ENCODE results near the gene RNASE8. TPM values are rescaled to one million over a fixed set of nuclear protein-coding genes. Genes with fewer than 3 reads are reported as not detected.

Gene RNASE8
- polyA plus RNA-seq, 3 donors from 2014 or later: not detected

DNA sequence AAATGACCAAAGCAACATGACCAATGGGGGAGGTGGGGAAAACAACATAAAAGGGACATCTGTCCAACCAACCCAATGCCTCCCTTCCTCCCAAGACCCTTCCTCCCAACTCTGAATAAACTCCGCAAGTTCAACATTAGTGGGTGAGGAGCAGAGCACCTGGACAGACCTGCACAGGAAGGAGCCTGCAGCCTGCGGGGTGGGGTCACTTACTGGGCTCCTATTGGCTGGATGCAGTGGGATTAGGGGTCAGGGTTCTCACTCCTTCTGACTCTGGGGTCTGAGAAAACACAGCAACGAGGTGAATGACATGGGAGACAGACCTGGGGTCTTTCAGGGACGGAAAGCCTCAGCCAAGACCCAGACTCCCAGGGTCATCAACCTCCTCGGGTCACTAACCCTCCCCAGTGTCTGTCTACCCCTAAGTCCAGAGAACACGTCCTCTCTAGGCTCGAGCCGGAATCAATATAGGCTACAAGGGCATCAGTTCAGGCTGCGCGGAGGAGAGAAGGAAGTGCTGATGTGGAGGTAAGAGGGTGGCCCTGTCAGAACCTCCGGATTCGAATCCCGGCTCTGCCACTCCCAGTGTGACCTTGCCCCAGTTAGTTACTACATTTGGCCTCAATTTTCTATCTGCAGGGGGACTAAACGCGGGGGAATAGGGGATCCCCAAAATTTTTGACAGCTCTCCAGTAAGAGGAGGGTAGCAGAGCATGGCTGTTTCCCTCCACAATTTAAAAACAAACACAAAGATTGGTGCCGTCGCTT, 33.6 kb upstream of the RNASE8 start:
- Mint-ChIP-seq H3K4me1 (peaks cover 11 to 20% of the 10 kb centered on the region in 2 donors), H3K9me3 (no peaks in the 10 kb centered on the region)

DNA sequence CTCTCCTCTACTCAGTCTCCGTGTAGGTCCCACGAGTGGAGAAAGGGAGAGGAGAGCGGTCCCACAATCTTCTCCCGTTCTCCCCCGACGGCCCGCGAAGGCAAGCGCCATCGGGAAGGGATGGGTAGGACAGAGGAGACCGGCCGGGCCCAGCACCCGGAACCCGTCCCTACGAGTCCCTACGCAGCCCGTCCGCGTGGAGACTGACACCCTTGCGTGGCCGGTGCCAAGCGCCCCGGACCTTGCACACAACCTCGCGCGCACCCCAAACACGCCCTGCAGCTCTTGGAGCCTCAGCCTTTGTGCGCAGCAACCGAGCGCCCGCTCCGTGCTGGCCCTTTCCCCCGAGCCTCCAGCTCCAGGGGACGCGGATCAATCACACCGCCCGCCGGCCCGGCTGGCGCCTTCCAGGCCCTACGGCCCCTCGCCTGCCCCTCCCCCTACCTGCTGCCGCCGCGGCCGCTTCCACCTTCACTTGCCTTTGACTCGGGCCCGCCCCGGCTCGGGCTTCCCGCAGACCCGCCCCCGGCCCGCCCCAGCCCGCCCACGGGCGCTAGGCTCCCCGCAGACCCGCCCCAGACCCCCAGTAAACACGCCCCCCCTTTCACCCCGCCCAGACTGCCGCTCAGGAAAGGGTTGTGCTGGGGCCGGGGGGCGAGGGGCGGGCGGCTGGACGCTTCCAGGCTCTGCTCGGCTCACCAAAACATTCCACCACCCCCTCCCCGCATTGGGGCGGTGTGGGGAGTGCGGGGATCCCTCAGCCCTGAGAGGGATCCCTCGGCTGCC, 32.8 kb upstream of the RNASE8 start, which contains the start of gene NDRG2:
Gene NDRG2, minus strand, starts transcription at position 477 of the 786 bp plus-strand sequence. CDS start 1,746 bp downstream, outside the sequence.
- Mint-ChIP-seq H3K9me3 (no peaks in the 10 kb centered on the region), H3K27ac (peak within 1 kb of the TSS in 5 of 6 donors; percentile 19 to 59 (median 52)), H3K4me3 (peak within 1 kb of the TSS; percentile 83 to 93 (median 87)), H3K27me3 (ENCODE audit: low read depth in 3 of 3) (peaks cover 4 to 11% (median 6%) of the 10 kb centered on the region in 3 donors), H3K36me3 (peaks cover 0 to 12% (median 4%) of the 10 kb centered on the region in 3 donors), H3K4me1 (peaks cover 11 to 20% of the 10 kb centered on the region in 2 donors)
- peak; percentile 59 to 68 (median 65) for DNase-seq

More for the DNA sequence above, 33.6 kb upstream of the RNASE8 start:
- Mint-ChIP-seq H3K27me3 (ENCODE audit: low read depth in 3 of 3) (peaks cover 6 to 11% (median 6%) of the 10 kb centered on the region in 3 donors), H3K36me3 (peaks cover 4 to 18% (median 7%) of the 10 kb centered on the region in 3 donors), H3K4me3 (peak overlapping the region; percentile 83 to 93 (median 87)), H3K27ac (peak overlapping the region in 4 of 6 donors; percentile 38 to 59 (median 54))
- peak in 2 of 3 donors; percentile 8 to 13 for DNase-seq

DNA sequence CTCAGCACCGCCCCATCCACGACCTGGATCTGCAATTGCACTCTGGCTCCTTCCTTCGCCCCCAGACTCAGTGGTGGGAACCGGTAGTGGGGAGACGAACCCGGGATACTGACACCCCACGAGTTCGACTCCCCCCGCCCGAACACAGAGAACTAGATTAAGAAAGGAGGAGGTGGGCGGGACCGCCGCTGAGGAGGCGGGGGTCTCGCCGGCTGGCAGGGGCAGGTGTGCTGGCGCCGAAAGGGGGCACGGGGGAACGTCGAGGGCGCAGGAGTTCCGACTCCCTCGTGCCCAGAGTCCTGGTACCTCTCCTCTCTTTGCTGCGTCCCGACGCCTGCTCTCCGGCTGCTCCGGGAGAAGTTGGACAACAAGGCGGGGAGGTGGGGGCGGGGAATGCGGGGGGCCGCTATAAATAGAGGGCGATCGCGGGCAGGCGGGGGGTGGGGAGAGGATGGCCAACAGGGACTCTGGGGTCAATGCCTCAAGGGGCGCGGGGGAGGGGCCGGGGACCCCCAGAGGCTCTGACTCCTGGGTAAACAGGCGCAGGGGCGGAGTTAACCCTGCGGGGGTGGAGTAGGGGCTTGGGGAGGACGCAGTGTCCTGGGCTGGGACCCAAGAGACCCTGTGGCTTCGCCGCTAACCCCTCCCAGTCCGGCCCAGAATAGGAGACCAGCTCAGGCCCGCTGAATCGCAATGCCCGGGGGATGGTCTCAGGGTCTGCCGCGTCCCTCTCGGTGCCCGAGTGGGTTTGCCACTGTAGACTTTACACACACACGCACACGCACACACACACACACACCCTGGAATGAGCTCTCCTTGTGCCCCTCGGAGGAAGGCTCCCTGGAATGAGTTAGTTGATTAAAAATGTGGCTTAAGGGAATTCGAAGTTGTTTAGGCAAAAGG, 32.0 kb upstream of the RNASE8 start:
- Mint-ChIP-seq H3K36me3 (peaks cover 0 to 12% (median 4%) of the 10 kb centered on the region in 3 donors), H3K4me1 (peaks cover 11 to 20% of the 10 kb centered on the region in 2 donors), H3K9me3 (no peaks in the 10 kb centered on the region), H3K27me3 (ENCODE audit: low read depth in 3 of 3) (peaks cover 4 to 11% (median 6%) of the 10 kb centered on the region in 3 donors), H3K27ac (peak overlapping the region in 2 of 6 donors; percentile 19 to 33), H3K4me3 (peak overlapping the region; percentile 83 to 93 (median 87))
- no peak for DNase-seq

DNA sequence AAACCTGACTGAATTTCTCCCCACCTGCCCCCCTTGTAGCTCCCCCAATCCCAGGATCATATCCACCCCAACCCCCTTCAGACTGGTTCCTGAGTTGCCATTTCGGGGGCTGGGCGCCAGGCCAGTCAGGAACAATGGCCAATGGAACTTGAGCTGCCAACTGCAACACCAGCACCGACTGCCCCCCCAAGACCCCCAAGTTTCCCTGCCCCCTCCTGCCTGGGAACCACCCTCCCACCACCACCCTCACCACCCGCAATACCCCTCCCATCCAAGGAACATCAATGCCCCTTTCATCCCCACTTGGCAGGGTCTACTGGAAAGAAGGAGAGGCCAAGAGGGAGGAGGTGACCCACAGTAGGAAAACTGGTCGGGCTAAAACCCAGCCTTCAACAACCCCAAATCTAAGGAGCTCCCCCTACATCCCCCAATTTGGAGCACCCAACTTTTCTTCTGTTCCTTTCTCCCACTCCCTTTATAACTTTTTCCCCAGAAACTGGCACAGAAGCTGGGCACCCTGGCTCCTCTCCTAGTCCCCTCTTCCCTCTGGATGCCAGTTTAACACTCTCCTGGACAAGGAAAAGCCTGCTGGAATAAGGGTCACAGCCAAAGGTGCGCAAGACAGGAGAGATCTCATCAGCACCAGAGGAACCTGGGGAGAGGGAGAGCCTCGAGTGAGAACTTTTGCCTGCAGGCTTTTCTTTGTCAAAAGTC, 31.2 kb upstream of the RNASE8 start:
- Mint-ChIP-seq H3K4me1 (peaks cover 11 to 20% of the 10 kb centered on the region in 2 donors), H3K9me3 (no peaks in the 10 kb centered on the region), H3K27ac (peak overlapping the region in 2 of 6 donors; percentile 18 to 38), H3K27me3 (ENCODE audit: low read depth in 3 of 3) (peaks cover 4 to 11% (median 6%) of the 10 kb centered on the region in 3 donors), H3K36me3 (peaks cover 0 to 10% (median 2%) of the 10 kb centered on the region in 3 donors), H3K4me3 (peak overlapping the region; percentile 47 to 89 (median 62))
- no peak for DNase-seq

DNA sequence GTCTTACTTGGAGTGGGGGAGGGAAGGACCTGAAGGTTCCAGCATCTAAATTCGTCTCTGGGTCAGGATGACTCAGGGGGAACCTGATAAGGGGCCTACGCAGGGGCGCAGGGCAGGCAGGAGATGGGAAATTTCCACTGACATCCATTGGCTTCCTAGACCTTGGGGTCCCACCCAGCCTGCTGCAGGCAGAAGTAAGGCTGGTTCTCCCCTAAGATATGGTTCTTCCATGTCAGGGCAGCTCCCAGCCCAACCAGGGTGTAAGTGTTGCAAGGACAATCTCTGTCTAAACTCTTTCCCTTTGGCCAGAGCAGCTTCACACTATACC, 30.7 kb upstream of the RNASE8 start:
- Mint-ChIP-seq H3K9me3 (no peaks in the 10 kb centered on the region), H3K4me3 (peak overlapping the region; percentile 18 to 60 (median 40)), H3K36me3 (peaks cover 0 to 5% (median 0%) of the 10 kb centered on the region in 3 donors), H3K27ac (peak overlapping the region in 1 of 6 donors; percentile 38), H3K27me3 (ENCODE audit: low read depth in 3 of 3) (peaks cover 2 to 11% (median 6%) of the 10 kb centered on the region in 3 donors), H3K4me1 (peaks cover 11 to 20% of the 10 kb centered on the region in 2 donors)
- DNase-seq: no peak

DNA sequence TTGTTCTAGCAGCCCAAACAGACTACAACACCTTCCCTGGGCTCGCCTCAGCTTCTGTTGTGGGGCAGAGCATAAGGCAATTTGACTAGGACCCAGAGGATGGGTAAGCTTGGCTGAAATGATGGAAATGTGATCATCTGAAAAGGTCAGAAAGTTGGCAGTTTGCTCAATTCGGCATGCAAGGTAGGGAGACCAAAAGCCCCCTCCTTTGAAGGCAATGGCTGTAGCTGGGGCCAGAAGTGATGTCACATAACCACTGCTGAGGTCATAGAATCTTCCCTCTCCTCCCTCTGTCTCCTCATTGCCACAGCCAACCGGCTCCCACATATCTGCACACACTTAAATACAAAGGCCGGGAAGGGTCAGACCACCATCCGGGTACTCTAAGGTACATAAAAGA, 27.7 kb upstream of the RNASE8 start, which contains the start of gene TPPP2:
Gene TPPP2, plus strand, starts transcription at position 301 of the 400 bp plus-strand sequence. CDS start 365 bp downstream, outside the sequence.
- Mint-ChIP-seq H3K36me3 (no peaks in the 10 kb centered on the region), H3K4me1 (no peaks in the 10 kb centered on the region), H3K4me3 (no peak within 1 kb of the TSS), H3K27ac (no peak within 1 kb of the TSS), H3K9me3 (no peaks in the 10 kb centered on the region), H3K27me3 (ENCODE audit: low read depth in 3 of 3) (peaks cover 1 to 3% (median 2%) of the 10 kb centered on the region in 3 donors)
- DNase-seq: no peak

DNA sequence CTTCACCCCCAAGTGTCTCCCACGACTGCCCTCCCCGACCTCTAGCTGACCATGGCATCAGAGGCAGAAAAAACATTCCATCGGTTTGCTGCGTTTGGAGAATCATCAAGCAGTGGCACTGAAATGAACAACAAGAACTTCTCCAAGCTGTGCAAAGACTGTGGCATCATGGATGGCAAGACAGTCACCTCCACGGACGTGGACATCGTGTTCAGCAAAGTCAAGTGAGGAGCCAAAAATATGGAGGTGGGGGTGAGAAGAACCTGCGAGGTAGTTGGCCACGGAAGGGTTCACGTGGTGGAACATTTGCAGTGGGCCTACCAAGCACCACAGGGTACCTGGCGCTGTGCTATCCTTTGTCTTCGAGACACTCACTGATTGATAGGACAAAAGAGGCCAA, 27.1 kb upstream of the RNASE8 start:
- no peaks in the 10 kb centered on the region for H3K36me3 Mint-ChIP-seq
- H3K4me3 Mint-ChIP-seq: no peak overlapping the region
- peaks cover 1 to 3% (median 2%) of the 10 kb centered on the region in 3 donors for H3K27me3 Mint-ChIP-seq (ENCODE audit: low read depth in 3 of 3)
- no peak overlapping the region for H3K27ac Mint-ChIP-seq
- H3K4me1 Mint-ChIP-seq: no peaks in the 10 kb centered on the region
- no peak for DNase-seq
- H3K9me3 Mint-ChIP-seq: no peaks in the 10 kb centered on the region

DNA sequence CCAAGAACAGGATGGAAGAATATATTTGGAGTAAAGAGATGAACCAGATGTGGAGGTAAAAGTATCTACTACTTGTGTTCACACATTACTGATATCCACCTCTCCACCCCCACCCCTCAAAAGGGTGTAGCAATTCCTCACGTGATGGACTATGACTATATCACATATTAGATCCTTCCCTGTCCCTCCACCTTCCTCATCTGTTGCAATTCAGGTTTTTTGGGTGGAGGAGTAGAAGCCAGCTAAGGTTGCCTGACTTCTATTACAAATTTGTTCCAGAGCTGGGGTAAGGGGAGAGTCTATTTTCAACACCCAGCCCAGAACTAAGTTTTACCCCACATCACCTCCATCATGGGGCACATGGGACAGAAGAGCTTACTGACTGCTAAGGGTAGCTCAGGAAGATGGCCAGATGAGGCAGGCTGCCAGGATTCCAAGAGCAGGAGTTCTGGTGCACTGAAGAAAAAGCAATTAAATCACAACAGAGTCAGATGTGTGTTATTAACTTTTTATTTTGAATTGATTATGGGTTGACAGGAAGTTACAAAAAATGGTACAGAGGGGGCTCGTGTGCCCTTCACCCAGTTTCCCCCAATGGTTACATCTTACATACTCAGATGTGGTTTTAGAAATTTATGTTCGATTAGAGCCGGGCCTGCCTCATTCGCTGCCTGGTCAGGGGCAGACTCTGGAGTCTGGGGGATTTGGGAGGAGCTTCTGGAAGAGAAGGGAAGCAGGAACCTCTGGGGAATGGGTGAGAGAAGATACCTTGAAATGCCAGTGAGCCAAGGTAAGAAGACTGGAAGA, 25.1 kb upstream of the RNASE8 start:
- DNase-seq: no peak
- Mint-ChIP-seq H3K36me3 (no peaks in the 10 kb centered on the region), H3K27me3 (ENCODE audit: low read depth in 3 of 3) (peaks cover 1 to 4% (median 2%) of the 10 kb centered on the region in 3 donors), H3K4me1 (no peaks in the 10 kb centered on the region), H3K4me3 (no peak overlapping the region), H3K9me3 (no peaks in the 10 kb centered on the region), H3K27ac (no peak overlapping the region)

DNA sequence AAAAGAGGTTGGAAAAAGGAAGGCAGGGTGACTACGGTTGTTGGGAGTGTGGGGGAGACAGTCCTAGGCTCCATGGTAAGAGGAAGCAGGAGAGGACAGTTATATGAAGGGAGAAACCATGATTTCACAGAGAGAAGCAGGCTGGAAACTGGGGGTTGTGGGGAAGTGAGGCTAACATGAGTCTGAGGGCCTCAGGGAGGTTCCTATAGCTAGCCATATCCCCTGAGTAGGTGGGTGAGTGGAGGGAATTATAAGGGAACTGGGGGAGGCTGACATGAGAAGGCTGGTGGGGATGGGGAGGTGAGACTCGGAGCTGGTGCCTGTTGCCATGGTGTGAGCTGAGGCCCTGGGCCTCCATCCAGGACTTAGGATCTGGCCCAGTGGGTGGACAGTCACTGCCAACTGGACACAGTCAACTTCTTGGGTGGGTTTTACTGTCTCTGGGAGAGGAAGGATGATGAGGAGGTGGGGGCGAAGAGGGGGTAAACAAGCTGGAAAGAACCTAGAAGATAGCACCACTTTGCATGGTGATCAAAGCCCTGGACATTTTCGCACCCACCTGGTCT, 24.4 kb upstream of the RNASE8 start:
- peaks cover 1 to 4% (median 2%) of the 10 kb centered on the region in 3 donors for H3K27me3 Mint-ChIP-seq (ENCODE audit: low read depth in 3 of 3)
- no peak for DNase-seq
- H3K9me3 Mint-ChIP-seq: no peaks in the 10 kb centered on the region
- H3K4me1 Mint-ChIP-seq: no peaks in the 10 kb centered on the region
- no peak overlapping the region for H3K27ac Mint-ChIP-seq
- H3K36me3 Mint-ChIP-seq: no peaks in the 10 kb centered on the region
- H3K4me3 Mint-ChIP-seq: no peak overlapping the region

DNA sequence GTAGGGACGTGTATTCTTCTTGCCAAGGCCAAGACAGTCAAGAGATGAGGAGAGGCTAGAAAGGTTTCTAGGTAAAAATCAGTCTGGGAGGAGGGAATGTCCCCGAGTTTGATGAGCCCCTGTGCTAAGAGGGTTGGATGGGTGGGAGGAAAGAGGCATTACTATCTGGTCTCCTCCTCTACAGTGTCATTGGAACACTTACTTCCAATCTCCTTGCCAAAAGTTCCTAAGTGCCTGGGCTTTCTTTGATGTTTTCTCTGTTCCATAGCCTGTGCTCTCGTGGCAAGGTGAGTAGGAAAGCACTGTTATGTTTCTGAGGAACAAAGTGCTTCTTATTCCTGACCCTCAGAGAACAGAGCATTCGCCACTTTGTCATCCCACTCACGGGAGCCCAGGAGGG, 22.9 kb upstream of the RNASE8 start, which contains the start of gene RNASE13:
Gene RNASE13, minus strand, starts transcription at position 101 of the 400 bp plus-strand sequence. CDS start 519 bp downstream, outside the sequence.
- no peaks in the 10 kb centered on the region for H3K36me3 Mint-ChIP-seq
- peaks cover 1 to 4% (median 2%) of the 10 kb centered on the region in 3 donors for H3K27me3 Mint-ChIP-seq (ENCODE audit: low read depth in 3 of 3)
- H3K4me1 Mint-ChIP-seq: no peaks in the 10 kb centered on the region
- H3K4me3 Mint-ChIP-seq: no peak within 1 kb of the TSS
- no peak for DNase-seq
- no peak within 1 kb of the TSS for H3K27ac Mint-ChIP-seq
- no peaks in the 10 kb centered on the region for H3K9me3 Mint-ChIP-seq

DNA sequence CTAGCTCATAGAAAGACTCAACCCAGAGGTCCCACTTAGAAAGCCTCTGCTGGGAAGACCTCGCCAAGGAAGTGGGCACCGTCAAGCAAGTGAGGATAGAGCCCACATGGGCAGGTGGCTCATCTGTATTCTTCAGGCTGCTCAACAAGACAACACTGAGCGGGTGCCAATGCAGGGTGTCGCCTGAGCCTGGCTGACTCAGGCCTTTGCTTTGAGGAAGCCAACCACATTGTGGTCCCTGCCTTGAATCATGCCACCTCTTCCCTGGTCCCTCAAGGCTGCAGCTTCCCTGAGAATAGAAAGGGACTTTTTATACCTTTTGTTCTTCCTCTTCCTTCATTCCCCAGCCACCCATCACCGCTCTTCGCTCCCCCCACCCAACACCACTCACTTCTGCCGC, 20.9 kb upstream of the RNASE8 start:
- no peak overlapping the region for H3K27ac Mint-ChIP-seq
- no peak for DNase-seq
- H3K9me3 Mint-ChIP-seq: no peaks in the 10 kb centered on the region
- H3K4me1 Mint-ChIP-seq: no peaks in the 10 kb centered on the region
- no peaks in the 10 kb centered on the region for H3K36me3 Mint-ChIP-seq
- no peak overlapping the region for H3K4me3 Mint-ChIP-seq
- H3K27me3 Mint-ChIP-seq (ENCODE audit: low read depth in 3 of 3): peaks cover 1 to 4% (median 2%) of the 10 kb centered on the region in 3 donors
